HG03064 (cell line): ENCODE measurements around the gene PTPMT1.

Experiments
- ATAC-seq: cut with Tn5 transposase; IDR thresholded peaks from one replicate; pipeline ENCODE4 v1.9.1; 2021; ENCODE audit warnings: low read depth; ENCODE audit not compliant: unreplicated experiment

Gene PTPMT1

GRCh38 chr11:47577460-47578041 lies 12.2 kb downstream of the PTPMT1 start:
- ATAC-seq: no peak

DNA sequence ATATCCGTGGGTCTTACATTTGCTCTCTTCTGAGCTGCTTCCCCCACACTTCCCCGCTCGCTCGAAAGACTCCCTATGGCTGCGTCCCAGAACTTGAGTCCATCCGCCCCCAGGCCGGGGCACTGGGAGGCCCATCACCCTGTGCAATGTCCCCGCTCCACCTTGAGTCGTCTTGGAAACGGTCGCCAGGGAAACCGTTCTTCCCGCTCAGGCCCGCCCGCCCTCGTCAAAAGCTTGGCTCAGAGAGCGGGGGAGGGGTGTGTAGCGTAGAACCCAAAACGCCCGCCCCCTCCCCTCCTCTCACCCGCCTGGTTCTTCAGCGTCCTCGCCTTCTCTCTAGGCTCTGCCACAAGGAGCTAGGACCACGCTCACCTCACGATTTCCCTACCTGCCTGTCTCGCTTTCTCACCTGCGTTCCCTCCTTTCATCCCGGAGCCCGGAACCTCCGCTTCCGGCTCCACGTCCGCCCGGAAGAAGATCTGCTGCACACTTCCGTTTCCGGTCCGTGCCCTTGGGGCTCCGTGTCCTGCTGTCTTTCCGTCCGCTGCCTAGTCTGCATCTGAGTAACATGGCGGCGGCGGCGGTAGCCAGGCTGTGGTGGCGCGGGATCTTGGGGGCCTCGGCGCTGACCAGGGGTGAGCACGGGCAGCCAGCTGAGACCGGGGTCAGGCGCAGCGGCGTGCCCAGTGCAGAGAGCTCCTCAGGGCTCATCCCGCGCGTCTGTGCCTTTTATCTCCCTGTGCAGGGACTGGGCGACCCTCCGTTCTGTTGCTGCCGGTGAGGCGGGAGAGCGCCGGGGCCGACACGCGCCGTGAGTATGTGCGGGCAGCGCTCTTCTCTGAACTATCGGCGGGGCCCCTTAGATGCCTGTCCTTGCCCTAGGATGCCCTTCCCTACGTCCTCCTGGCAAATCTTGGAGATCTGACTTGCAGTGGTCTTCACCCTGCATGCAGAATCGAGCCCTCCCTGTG lies 13.4 kb downstream of the PTPMT1 start, which contains the start of the genes KBTBD4 and NDUFS3:
KBTBD4 (minus strand) TSS at position 447 of the 971 bp plus-strand sequence; CDS start at position 428, 19 bp downstream.
NDUFS3 (plus strand) TSS at position 551 of the 971 bp plus-strand sequence; CDS start at position 569, 18 bp downstream.
- ATAC-seq: peak; percentile 90

- no peak for ATAC-seq
These were observed 18.4 kb downstream of the PTPMT1 start for GRCh38 chr11:47583844-47584243.

DNA sequence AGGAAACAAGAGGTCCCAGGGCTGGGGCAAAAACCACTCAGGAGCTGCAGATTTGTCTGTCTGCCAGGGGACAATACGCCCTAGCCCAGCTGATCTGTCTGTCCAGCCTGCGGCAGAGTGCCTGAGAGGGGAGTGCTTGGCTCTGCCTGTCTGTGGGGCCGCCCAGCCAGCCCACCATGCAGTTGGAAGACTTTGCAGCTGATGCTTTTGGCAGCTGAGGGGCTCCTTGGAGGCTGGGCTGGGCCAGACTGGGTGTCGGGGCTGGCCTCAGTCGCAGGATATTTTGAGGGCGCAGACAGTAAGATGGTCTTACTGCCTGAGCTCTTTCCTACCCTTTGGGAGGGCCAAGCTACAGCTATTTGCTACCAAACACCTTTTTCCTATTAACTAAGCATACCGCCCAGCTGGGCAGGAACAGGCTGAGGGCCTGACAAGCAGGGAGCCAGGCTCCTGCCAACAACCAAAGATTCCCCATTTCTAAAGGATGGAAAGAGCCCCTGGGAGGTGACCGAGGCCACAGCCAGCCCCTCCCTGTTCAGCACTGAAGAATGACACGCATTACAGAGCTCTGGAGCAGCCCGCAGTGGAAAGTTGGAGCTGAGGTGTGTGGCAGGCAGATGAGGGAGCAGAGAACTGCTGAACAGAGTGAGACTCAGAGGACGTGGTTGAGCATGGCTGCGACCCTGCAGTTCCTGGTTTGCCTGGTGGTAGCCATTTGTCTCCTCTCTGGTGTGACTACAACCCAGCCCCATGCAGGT lies 20.9 kb downstream of the PTPMT1 start, which contains the start of gene FAM180B:
FAM180B (plus strand) TSS at position 581 of the 758 bp plus-strand sequence; CDS start at position 672, 91 bp downstream.
- ATAC-seq: no peak

DNA sequence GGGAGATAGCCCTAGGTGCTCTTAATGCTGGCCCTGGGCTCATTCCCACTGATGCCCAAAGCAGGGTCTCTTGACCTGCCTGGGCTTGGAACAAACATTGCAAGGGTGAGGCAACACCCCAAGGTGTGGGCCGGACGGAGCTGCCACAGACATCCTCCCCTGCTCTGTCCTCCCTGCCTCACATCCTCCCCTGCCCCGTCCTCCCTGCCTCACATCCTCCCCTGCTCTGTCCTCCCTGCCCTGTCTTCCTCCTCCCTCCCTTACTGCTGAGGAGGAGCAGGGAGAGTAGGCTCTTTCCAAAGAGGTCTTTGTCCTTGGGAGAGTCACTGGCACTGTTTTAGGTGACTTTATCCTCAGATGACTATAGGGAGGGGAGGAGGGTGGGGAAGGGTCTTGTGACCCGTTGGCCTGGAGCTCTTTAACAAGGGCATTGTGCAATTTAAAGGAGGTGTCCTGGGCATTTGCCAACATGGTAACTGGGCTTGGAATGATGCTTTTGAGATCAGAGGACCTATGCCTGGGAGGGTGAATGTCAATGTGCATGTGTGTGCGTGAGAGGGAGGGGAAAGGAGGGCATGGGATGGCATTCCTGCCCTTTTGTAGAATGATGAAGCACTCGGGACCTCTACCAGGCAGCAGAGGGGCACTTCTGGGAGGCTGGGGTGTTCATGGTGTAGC lies 21.8 kb downstream of the PTPMT1 start:
- ATAC-seq: no peak

GRCh38 chr11:47587723-47588326 lies 22.4 kb downstream of the PTPMT1 start:
- no peak for ATAC-seq

DNA sequence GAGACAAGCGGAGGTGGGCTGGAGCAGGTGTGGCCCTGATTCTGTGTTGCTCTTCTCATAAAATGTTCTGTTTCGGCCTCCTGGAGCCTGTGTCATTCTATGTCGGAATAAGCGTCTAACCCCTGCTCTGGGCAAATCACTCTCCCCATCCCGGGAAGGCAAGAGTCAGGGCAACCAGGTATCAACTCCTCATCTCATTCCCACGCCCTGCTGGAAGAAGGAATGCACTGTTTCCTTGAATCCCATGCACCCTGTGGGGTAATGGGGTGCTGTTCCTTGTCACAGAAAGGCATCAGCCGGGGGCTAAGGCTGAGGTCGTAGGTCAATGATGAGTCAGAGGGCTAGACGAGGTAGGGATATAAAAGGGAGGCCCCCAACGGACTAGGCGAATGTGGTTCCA lies 23.7 kb downstream of the PTPMT1 start:
- no peak for ATAC-seq

DNA sequence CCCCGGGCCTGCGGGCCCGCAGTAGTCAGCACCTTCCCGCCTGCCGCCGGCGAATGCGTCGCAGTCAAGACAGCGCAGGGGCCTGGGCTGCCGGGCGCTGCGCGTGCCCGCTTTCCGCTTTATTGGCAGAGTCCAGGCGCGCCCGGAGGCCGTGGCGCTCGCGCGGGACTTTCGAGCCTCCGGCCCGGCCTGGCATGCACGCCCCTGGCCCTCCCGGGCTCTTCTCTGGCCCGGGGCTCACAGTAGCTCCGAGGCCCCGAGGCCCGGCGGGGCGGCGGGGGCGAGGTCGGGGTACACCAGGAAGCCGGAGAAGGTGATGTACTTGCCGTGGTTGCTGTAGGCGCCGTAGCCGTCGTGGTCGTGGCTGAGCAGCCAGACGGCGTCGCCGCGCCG lies 24.2 kb downstream of the PTPMT1 start:
- ATAC-seq: no peak

GRCh38 chr11:47589977-47590861 lies 24.8 kb downstream of the PTPMT1 start:
- no peak for ATAC-seq

GRCh38 chr11:47591764-47592163 lies 26.4 kb downstream of the PTPMT1 start:
- ATAC-seq: no peak

- ATAC-seq: no peak
These were observed 26.9 kb downstream of the PTPMT1 start for GRCh38 chr11:47592251-47592650.

DNA sequence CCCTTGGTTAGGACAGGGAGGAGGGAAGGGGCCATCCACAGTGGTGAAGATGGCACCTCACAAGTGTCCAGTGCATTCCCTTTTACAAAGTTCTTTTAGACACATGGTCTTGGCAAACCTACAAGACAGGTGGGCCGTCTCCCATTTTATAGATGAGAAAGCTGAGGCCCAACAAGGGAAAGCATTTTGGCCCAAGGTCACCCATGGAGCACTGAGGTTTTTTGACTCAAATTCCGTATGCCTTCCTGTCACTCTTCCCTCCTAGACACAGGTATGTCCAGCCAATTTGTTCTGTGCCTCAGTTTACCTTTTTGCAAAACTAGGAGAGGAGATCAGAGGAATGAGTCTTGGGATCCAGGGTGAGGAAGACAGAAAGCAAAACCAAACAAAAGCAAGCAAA lies 27.6 kb downstream of the PTPMT1 start:
- no peak for ATAC-seq

DNA sequence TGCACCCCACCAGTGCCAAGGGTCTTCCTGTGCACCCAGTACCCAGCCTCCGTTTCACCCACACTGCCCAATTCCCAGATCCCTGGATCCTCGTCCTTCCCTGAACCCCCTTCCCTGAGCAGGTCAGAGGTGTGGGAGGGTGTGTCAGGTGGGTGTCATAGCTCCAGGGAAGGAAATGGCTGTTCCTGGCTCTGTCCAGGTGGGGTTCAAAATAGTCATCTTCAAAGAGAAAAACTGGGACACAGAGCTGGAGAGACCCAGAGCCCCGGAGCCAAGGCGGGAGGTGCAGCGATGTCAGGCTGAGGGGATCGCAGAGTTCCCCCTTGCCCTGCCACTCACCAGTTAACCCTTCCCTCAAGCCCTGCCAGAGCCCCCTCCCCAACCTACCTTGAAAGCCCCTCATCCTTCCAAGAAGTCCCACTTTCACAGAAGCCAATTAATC lies 28.1 kb downstream of the PTPMT1 start:
- no peak for ATAC-seq

DNA sequence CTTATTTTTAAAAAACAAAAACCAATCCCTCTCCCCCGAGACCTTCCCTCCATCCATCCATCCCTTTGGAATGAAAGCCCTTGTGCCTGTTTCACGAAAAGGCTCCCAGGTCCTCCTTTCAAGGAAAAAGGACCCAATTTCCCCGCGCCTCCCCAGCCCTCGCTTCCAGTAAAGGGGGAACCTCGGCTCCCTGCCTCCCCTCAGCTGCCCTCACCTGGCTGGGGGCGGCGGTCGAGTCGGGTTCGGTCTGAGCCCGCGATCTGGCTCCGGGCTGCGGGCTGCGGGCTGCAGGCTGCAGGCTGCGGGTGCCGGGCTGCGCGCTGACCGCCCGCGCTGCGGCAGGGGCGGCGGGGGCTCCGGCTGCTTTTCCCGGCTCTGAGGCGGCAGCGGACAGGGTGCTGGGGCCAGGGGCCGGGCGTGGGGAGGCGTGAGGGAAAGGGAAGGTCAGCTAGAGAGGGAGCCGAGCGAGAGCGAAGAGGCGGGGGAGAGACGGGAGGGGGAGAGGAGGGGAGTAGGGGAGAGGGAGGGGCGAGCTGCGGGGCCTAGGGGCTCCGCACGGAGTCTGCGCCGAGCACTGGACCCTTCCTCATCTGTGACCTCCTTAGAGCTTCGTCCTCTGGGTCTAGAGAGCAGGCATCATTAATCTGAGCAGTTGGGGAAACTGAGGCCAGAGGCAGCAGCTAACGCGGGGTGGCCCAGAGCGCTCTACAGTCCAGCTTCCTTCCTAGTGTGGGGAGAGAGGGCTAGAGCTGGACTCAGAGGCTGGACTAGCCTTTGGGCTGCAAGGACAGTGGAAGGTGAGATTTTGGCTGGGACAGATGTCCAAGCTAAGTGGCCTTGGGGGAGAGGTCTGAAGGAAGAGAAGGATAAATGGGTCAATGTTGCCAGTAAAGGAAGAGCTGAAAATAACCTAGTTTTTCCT lies 28.8 kb downstream of the PTPMT1 start, which contains the start of gene C1QTNF4:
C1QTNF4 (minus strand) TSS at position 478 of the 922 bp plus-strand sequence. CDS start 3,601 bp downstream, outside the sequence.
- no peak for ATAC-seq

DNA sequence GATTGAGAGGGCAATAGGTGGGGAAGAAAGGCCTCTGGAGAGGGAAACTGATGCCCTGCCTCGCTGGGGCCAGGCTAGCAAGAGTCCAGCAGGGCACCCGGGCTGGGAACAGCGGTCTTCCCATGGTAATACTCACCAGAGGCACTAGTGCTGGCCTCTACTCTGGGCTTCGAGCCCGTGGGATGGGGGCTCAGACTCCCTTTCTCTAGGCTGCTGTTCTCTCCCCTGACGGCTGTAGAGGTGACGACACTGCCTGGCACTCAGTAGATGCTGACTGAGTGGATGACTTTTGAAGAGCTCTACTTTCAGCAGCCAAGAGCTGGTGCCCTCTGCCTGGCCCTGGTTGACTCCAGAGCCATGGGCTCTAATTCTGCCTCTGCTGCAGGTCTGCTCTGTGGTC lies 29.6 kb downstream of the PTPMT1 start:
- no peak for ATAC-seq

- no peak for ATAC-seq
These were observed 30.6 kb downstream of the PTPMT1 start for GRCh38 chr11:47595967-47596366.

GRCh38 chr11:47599902-47600301 lies 34.5 kb downstream of the PTPMT1 start:
- no peak for ATAC-seq

DNA sequence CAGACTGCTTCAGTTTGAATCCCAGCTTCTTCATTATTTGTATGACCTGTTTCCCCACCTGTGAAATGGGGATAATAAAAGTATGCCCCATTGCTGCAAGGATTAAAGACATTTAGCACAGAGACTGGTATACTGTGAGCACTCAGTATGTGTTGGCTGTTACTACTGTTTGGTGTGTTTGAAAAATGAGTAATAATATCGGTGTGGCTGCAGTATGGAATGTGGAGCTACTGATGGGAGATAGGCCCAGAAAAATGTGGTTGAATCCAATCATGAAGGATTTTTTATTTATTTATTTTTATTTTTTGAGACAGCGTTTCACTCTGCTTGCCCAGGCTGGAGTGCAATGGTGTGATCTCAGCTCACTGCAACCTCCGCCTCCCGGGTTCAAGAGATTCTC lies 37.9 kb downstream of the PTPMT1 start:
- ATAC-seq: no peak
